Colonic mucosa (tissue), 4 donors: ENCODE data around the gene ZNF394. TPM values are rescaled to one million over a fixed set of nuclear protein-coding genes. Genes with fewer than 3 reads are reported as not detected.

Experiments used
- DNase-seq: peaks from one replicate; pipeline ENCODE4 v3.0.0-alpha.2; 2020
- H3K27ac ChIP-seq: fragments of 200-600 bp; one replicate; pipeline ENCODE4 v1.8.0; 2021
- H3K27me3 ChIP-seq: fragments of 200-600 bp; one replicate; pipeline ENCODE4 v1.8.0; 2021
- H3K36me3 ChIP-seq: fragments of 200-600 bp; one replicate; pipeline ENCODE4 v1.8.0; 2021
- H3K4me1 ChIP-seq: fragments of 200-600 bp; one replicate; pipeline ENCODE4 v1.8.0; 2021; ENCODE audit warnings: mild to moderate bottlenecking
- H3K4me3 ChIP-seq: fragments of 200-600 bp; one replicate; pipeline ENCODE4 v1.8.0; 2021
- H3K9ac ChIP-seq, 2 donors: one replicate each; pipeline ENCODE4 v1.7.0; 2013; ENCODE audit warnings: control low read depth in 2 of 2, low read depth in 2 of 2, low read length in 2 of 2
- H3K9me3 ChIP-seq: fragments of 200-600 bp; one replicate; pipeline ENCODE4 v1.8.0; 2021
- intact Hi-C: fragments of 100-400 bp; cut with DNase I; formaldehyde crosslinking; loops from one replicate; pipeline ENCODE4 v1.14.1; 2022
- total RNA-seq, 2 donors: library from RNA; stranded (reverse); fragmentation: NEBNext Ultra II Directional in 1 of 2; extraction: Animal tissue kit (Norgen Biotek cat#: 25700) in 1 of 2; gene quantifications; one replicate each; pipeline ENCODE4 v1.2.1, GENCODE V29; 2021
- TF ChIP-seq, protein P1 (sequence below): fragments of 200-600 bp; IDR thresholded peaks from one replicate; pipeline ENCODE4 v1.8.0; 2022; ENCODE audit warnings: antibody characterized with exemption, mild to moderate bottlenecking
- donor health status: healthy.
- donor health status: DM: no; HTN: no; CAD: no.
- donor health status: DM: no; HTN: no; CAD: no.

Gene ZNF394
- total RNA-seq, 2 donors from 2014 or later: 26.4 to 29.8 TPM

DNA sequence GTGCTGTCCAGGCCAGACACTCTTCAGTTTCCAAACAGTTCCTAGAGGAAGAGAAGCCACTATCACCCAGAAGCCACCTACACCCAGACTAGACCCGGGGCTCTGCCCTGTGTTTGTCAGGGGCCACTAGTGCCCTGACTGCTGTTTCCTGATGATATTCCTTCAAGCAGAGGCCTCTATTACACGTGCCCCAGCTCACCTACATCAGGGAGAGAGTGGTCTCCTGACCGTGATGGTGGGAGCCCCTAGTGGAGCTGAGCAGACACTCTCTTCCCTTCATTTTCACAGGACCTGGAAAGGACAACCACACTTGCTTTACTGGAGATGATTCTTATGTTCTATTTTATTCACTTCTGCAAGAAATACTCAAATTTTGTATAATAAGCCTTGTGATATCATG lies 9.2 kb downstream of the ZNF394 start:
- H3K27me3 ChIP-seq: no peaks in the 10 kb centered on the region
- no peak overlapping the region for H3K27ac ChIP-seq
- no peak overlapping the region for H3K4me3 ChIP-seq
- TF ChIP-seq, protein P1, sequence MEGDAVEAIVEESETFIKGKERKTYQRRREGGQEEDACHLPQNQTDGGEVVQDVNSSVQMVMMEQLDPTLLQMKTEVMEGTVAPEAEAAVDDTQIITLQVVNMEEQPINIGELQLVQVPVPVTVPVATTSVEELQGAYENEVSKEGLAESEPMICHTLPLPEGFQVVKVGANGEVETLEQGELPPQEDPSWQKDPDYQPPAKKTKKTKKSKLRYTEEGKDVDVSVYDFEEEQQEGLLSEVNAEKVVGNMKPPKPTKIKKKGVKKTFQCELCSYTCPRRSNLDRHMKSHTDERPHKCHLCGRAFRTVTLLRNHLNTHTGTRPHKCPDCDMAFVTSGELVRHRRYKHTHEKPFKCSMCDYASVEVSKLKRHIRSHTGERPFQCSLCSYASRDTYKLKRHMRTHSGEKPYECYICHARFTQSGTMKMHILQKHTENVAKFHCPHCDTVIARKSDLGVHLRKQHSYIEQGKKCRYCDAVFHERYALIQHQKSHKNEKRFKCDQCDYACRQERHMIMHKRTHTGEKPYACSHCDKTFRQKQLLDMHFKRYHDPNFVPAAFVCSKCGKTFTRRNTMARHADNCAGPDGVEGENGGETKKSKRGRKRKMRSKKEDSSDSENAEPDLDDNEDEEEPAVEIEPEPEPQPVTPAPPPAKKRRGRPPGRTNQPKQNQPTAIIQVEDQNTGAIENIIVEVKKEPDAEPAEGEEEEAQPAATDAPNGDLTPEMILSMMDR: no peak
- H3K4me1 ChIP-seq: no peaks in the 10 kb centered on the region
- no peaks in the 10 kb centered on the region for H3K9me3 ChIP-seq
- intact Hi-C loops: no loop called here
- no peak for DNase-seq
- no peak overlapping the region for H3K9ac ChIP-seq
- peaks cover 20% of the 10 kb centered on the region for H3K36me3 ChIP-seq

DNA sequence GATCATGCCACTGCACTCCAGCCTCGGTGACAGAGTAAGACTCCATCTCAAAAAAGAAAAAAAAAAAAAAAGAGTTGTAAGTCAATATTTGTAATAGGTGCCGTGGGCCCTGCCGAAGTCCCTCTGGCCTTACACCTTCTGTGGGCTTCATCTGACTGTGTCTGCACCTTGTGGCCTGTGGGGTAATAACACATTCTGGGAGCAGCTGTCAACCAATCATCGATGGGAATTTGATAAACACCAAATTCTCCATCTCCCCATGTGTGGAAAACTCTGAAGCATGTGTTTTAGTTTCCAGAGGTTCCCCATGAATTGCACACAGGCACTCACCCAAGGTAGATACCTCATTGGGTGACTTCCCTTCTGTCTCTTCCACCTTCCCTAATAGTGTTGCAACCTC lies 10.8 kb downstream of the ZNF394 start:
- Histone ChIP-seq H3K4me3 (no peak overlapping the region), H3K27me3 (no peaks in the 10 kb centered on the region), H3K9ac (no peak overlapping the region), H3K4me1 (no peaks in the 10 kb centered on the region), H3K9me3 (no peaks in the 10 kb centered on the region), H3K27ac (no peak overlapping the region), H3K36me3 (peaks cover 11% of the 10 kb centered on the region)
- intact Hi-C loops: no loop called here
- no peak for DNase-seq
- TF ChIP-seq, protein P1: no peak

- intact Hi-C loops: no loop called here
- Histone ChIP-seq H3K27me3 (no peaks in the 10 kb centered on the region), H3K4me3 (no peak overlapping the region), H3K4me1 (no peaks in the 10 kb centered on the region), H3K9ac (no peak overlapping the region), H3K27ac (no peak overlapping the region), H3K9me3 (no peaks in the 10 kb centered on the region), H3K36me3 (peaks cover 5% of the 10 kb centered on the region)
- no peak for DNase-seq
- TF ChIP-seq, protein P1: no peak
These were observed 15.0 kb downstream of the ZNF394 start for GRCh38 chr7:99485094-99485493.

- DNase-seq: no peak
- Histone ChIP-seq H3K36me3 (peaks cover 5% of the 10 kb centered on the region), H3K9me3 (no peaks in the 10 kb centered on the region), H3K27me3 (no peaks in the 10 kb centered on the region), H3K27ac (no peak overlapping the region), H3K9ac (peak overlapping the region in 1 of 2 donors; percentile 5), H3K4me1 (peaks cover 2% of the 10 kb centered on the region), H3K4me3 (no peak overlapping the region)
- intact Hi-C loops: no loop called here
- TF ChIP-seq, protein P1: no peak
These were observed 21.3 kb downstream of the ZNF394 start for GRCh38 chr7:99478464-99479440.

DNA sequence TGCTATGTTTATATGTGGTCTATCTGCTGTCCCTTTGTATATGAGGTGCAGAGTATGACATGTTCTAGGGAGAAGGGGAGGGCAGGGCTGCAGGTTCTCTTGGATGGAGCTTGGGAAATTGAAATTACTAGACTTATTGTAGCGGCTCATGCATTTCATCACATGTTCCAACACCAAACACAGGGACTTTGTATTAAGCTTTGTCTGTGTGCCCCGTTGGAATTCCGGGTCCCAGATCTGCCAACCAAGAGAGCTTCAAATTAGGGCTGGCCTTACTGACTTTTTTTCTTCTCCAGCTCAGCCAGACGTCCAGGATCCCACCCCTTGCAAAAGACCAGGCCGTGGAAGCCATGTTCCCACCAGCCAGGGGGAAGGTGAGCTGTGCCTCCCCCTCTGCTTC lies 24.0 kb downstream of the ZNF394 start:
- Histone ChIP-seq H3K27ac (no peak overlapping the region), H3K4me3 (no peak overlapping the region), H3K4me1 (peaks cover 3% of the 10 kb centered on the region), H3K9ac (no peak overlapping the region), H3K36me3 (peaks cover 5% of the 10 kb centered on the region), H3K27me3 (no peaks in the 10 kb centered on the region), H3K9me3 (no peaks in the 10 kb centered on the region)
- TF ChIP-seq, protein P1: no peak
- intact Hi-C loops: no loop called here
- no peak for DNase-seq
